HT-29 (cell line): ENCODE data around the gene UTF1. TPM values are rescaled to one million over a fixed set of nuclear protein-coding genes. Genes with fewer than 3 reads are reported as not detected.

Experiments
- DNase-seq: peaks from one replicate; pipeline ENCODE4 v3.0.0-alpha.2; 2015; ENCODE audit warnings: low spot score
- total RNA-seq: library from RNA; depleted of rRNA; stranded (reverse); fragments of >200 nt; shearing (Covaris generic); gene quantifications from 2 replicates; pipeline ENCODE4 v1.2.3, GENCODE V29; 2014; rRNA removed

UTF1 gene, protein sequence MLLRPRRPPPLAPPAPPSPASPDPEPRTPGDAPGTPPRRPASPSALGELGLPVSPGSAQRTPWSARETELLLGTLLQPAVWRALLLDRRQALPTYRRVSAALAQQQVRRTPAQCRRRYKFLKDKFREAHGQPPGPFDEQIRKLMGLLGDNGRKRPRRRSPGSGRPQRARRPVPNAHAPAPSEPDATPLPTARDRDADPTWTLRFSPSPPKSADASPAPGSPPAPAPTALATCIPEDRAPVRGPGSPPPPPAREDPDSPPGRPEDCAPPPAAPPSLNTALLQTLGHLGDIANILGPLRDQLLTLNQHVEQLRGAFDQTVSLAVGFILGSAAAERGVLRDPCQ
- total RNA-seq = not detected in 2 replicates

GRCh38 chr10:133230044-133230361 is at the start of gene UTF1:
Gene UTF1 (plus strand): TSS chr10:133230217. CDS start chr10:133230289, 72 bp downstream.
- no peak for DNase-seq

DNA sequence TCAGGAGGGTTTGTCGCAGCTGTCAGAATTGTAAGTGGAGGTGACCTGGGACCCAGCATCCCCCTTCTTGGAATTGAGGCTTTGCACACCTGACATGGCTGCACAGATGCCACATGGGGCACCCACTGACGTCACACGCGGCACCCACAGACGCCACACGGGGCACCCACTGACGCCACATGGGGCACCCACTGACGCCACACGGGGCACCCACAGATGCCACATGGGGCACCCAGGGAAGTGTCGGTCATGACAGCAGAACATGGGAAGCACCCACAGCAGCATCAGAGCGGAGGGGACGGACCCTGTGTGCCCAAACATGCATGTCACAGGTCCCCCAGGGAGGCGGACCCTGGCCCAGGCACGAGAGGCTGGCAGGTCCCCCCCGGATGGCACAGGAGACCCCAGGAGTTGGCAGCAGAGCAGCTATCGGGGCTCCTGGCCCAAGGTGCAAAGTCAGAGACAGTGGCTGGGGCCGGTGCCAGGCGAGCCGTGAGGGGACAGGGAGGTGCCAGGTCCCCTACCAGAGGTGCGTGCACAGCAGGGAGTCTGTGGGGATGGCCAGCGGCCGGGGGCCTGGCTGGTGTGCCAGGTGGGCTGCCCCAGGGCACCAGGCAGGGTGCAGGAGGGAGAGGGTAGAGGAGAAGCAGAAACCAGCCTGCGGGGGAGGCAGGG is 48.9 kb upstream of the UTF1 start:
- no peak for DNase-seq

DNA sequence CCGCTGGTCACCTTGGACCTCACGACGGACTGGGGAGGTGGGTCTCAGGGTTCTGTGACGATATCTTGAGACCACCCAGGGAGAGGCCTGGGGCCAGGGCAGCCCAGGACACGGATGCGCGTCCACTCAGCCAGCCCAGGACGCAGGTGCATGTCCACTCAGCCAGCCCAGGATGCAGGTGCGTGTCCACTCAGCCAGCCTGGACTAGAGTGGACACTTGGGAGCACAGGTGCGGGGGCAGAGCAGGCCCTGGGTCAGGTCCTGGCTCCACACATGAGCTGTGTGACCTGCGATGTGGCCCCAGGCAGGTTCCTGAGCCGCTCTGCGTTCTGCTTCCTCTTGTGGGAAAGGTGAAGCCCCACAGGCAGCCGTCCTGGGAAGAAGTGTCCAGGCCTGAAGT is 47.8 kb upstream of the UTF1 start:
- DNase-seq = no peak

DNA sequence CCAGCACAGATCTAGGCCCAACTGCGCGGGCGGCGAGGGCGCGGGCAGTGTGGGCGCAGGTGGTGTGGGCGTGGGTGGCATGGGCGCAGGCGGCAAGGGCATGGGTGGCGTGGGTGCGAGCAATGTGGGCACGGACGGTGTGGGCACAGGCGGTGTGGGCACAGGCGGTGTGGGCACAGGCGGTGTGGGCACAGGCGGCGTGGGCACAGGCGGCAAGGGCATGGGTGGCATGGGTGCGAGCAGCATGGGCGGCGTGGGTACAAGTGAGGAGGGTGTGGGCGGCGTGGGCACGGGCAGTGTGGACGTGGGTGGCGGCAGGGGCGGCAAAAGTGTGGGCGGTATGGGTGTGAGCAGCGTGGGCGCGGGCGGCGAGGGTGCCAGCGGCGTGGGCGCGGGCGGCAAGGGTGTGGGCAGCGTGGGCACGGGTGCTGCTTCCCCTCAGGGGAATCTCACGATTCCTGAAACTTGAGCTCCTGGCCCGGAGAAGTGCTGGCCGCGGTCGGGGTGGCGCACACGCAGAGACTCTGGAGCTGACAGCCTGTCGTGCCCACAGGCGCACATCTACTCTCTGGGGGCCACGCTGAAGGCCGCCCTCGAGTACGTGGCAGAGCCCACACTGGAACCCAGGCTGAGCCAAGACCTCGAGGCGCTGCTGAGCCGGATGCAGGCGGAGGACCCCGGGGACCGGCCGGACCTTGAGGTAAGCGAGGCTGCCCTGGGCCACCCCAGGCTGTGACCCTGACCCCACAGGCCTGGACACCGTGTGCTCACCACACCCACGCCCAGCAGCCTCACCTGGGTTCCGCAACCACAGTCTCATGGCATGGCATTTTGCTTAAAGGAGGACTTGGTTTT is 47.0 kb upstream of the UTF1 start:
- no peak for DNase-seq

GRCh38 chr10:133183646-133184378 is 46.2 kb upstream of the UTF1 start:
- DNase-seq = no peak

- DNase-seq = no peak
Observed at GRCh38 chr10:133184591-133185244, 45.3 kb upstream of the UTF1 start.

- DNase-seq = no peak
Observed at GRCh38 chr10:133185421-133185820, 44.6 kb upstream of the UTF1 start.

DNA sequence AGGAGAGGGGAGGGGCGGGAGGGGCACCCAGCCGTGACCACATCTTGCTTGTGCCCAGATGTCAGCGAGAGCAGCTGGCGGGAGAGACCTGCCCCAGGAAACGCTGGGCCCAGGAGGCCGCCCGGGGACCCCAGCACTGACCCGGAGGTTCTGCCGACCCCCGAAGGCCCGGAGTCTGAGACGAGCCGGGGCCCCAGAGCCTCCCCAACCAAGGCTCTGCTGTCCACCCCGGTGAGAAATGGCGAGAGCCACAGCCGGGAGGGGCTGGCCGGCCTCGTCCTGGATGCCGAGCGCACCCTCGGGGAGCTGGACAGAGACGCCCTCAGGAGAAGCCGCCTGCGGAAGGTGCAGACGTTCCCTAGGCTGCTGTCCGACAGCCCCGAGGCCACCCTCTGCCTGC is 44.1 kb upstream of the UTF1 start:
- DNase-seq = no peak

GRCh38 chr10:133186416-133187090 is 43.5 kb upstream of the UTF1 start:
- no peak for DNase-seq

- no peak for DNase-seq
Observed at GRCh38 chr10:133187091-133187905, 42.7 kb upstream of the UTF1 start.

GRCh38 chr10:133187906-133188681 is 41.9 kb upstream of the UTF1 start:
- no peak for DNase-seq

- no peak for DNase-seq
Observed at GRCh38 chr10:133189256-133189655, 40.8 kb upstream of the UTF1 start.

GRCh38 chr10:133189726-133190125 is 40.3 kb upstream of the UTF1 start:
- DNase-seq = no peak

- no peak for DNase-seq
Observed at GRCh38 chr10:133190225-133190624, 39.8 kb upstream of the UTF1 start.

DNA sequence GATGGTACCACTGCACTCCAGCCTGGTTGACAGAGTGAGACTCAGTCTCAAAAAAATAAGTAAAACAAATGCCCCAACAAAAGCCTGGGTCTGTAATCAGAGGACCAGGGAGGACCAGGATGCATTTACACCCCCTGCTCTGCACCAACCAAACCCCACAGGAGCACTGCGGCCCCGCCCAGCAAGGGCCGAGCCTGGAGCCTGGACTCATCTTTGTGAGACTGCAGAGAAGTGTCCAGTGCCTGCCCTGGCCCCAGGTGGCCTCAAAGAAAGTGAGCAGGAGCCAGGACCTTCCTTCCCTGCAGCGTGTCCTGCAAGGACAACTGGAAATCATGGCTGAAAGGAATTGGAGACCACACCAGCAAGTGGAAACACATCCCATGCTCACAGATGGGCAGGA is 38.4 kb upstream of the UTF1 start:
- DNase-seq = no peak

DNA sequence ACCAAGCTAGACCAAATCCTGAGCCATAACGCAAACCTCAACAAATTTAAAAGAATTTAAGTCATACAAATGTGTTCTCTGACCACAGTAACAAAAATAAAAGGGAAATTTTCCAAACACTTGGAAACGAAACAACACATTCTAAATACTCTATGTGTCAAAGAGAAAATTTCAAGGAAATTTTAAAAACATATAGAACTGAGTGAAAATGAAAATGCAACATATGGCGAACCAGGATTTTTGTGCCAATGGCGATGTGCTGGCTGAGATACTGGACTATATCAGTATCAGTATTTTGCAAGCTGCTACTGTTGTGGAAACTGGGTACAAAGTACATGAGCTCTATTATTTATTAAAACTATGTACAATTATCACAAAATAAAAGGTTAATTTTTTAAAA is 35.9 kb upstream of the UTF1 start:
- no peak for DNase-seq

- no peak for DNase-seq
Observed at GRCh38 chr10:133195096-133195495, 34.9 kb upstream of the UTF1 start.

DNA sequence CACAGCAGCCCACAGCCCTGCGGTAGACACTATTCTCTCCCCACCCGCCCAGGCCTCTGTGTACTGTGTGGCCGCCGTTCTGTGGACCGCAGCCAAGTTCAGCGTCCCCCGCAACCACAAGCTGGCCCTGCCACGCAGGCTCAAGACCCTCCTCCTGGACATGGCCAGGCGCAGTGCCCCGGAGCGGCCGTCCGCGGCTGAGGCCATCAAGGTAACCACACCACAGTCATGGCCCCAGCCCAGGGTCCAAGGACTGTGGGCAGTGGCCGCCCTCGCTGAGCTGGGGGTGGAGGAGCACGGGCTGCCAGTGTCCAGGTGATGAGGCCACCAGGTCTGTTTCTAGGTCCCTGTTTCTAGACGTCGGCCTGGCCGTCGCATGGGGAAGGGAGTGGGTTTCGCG is 34.4 kb upstream of the UTF1 start:
- no peak for DNase-seq
